Left renal pelvis (tissue), 4 donors: Measurements from ENCODE around the gene IL17RA. TPM values are rescaled to one million over a fixed set of nuclear protein-coding genes. Genes with fewer than 3 reads are reported as not detected.

Source experiments
- DNase-seq, 4 donors: peaks; one replicate each; pipeline ENCODE4 v3.0.0-alpha.2; 2013; ENCODE audit warnings: low read depth in 4 of 4, low spot score in 3 of 4
- polyA plus RNA-seq, 4 donors: library from polyadenylated mRNA; unstranded; fragments of 120-200 nt; gene quantifications; one replicate each; pipeline ENCODE4 v1.2.1, GENCODE V29; 2013; ENCODE audit not compliant: insufficient read length in 4 of 4

IL17RA gene
- polyA plus RNA-seq, 4 donors = 4.6 to 6.8 (median 6.4) TPM

DNA sequence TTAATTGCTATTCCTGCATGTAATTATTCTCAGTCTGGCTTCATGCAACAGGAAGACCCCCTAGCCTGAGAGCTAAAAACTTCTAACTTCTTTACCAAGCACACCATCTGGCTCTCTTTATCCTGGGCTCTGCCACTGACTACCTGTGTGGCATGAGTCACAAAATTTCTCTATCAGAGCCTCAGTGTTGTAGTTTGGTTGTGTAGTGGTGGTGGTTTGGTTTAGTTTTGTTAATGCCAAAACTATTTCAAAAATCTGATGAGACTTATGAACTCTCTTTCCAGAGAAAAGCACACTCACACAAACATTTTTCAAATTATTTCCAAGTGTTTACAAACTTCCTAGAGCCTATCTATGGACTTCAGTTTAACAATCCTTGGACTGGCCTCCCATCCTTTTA is 7.5 kb upstream of the IL17RA start:
- no peak for DNase-seq

- DNase-seq = no peak
Measured at GRCh38 chr22:17079572-17079971, 5.2 kb upstream of the IL17RA start.

DNA sequence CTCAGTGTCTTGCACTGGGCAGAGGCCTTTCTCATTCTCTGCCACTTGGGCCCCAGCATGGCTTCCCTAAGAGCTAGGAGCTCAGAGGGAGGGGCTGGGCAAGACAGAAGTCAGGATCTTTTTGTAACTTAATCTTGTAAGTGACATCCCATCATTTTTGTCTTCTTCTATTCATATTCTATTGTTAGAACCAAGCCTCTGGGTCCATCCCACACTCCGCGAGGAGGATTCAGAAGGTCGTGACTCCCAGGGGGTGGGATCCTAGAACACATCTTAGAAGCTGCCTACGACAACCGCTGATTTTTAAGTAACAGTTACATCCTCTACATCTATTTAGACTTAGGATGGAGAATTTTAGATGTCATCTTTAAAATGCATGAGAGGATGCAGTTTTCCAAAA is 1.5 kb upstream of the IL17RA start:
- no peak for DNase-seq

GRCh38 chr22:17083811-17084441 is 874 bp upstream of the IL17RA start:
- DNase-seq = no peak

GRCh38 chr22:17085277-17086181 is 729 bp downstream of the IL17RA start:
- DNase-seq = no peak

- DNase-seq = no peak
Measured at GRCh38 chr22:17086296-17086695, 1.5 kb downstream of the IL17RA start.

- no peak for DNase-seq
Measured at GRCh38 chr22:17086788-17087497, 2.1 kb downstream of the IL17RA start.

DNA sequence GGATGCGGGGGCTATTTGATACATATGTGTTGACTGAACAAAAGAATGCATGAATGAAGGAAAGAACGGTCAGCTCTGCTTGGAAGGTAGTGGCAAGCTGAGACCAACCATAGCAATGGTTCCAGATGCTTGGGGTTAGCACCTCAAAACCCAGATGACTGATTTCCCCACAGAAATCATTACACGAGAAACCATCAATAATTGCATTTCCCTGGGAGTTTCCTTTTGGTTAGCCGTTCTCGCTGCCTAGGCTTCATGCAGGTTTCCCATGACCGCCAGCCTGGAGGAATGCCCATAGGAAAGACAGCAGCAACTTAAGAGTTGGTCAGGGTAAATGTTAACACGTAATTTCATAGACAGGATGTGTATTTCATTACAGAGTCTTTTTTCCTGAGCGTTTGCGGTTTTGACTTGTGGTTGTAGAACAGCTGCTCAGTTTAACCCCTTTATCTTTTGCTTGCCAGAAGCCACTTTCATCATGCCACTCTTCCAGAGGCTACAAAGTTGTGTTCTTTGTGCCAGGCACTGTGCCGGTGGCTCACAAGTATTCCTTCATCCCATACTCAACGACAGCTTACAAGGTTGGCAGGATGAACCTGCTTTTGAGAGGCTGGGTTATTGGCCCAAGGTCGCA is 2.8 kb downstream of the IL17RA start:
- no peak for DNase-seq

- DNase-seq = no peak
Measured at GRCh38 chr22:17090550-17090949, 5.8 kb downstream of the IL17RA start.

DNA sequence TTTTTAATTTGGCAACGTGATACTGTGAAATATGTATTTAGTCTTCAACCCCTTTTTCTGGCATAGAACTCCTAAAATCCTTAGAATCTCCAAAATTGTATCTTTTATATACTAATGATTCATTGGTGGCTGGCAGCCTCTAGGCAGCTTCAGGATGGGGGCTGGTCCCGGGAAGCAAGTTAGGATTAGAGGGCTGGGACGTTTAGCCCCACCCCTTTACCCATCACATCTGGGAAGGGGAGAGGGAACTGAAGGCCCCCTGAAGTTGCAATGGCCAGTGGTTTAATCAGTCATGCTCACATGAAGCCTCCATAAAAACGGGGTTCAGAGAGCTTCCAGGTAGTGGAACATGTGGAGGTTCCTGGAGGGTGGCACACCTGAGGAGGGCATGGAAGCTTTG is 7.1 kb downstream of the IL17RA start:
- DNase-seq = no peak

- DNase-seq = no peak
Measured at GRCh38 chr22:17093081-17093480, 8.3 kb downstream of the IL17RA start.

GRCh38 chr22:17095538-17095937 is 10.7 kb downstream of the IL17RA start:
- DNase-seq = no peak

DNA sequence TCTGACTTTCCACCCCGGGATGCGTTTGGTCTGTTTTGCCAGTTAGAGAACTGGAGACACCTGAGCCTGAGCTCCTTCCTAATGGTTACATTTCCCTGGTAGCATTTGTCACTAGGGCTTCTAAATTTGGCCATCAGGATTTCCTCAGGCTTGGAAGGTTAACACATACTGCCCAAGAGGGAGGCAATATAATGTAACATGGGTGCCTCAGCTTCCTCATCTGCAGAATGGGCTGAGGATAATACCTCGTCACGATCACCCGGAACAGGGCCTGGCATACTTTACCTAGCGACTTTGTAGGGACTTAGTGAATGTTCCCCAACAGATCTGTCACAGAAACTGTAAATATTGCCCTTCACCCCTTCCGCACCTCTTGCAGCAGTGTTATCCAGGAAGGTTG is 11.3 kb downstream of the IL17RA start:
- no peak for DNase-seq

DNA sequence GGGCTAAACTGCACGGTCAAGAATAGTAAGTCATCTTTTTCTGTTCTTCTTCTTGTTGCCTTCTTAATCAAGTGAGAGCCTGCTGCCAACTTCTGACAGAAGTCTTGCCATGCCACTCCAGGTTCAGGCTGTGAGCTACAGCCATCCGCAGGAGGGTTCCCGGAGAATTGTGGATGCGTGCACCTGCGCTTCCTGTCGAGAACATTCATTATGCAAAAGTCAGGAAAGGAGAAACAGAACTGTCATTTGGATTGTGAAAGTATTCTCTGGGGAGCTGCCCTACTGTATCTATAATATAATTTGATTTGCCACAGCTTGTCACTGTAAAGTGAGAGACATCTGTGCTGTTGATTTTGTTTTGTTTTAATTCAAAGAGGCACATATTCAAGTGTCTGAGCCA is 12.3 kb downstream of the IL17RA start:
- no peak for DNase-seq

DNA sequence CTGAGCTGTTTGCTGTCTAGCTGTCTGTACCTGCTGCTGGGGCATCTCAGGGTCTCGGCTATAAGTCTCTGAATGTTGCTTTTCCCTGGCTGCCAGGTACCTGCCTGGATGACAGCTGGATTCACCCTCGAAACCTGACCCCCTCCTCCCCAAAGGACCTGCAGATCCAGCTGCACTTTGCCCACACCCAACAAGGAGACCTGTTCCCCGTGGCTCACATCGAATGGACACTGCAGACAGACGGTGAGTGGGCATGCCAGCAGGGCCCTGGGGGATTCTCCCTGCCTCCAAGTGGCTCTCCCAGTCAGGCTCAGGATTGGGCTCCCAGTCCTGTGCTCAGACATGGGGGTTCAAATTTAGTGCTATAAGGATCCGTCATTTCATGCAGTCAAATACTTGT is 12.9 kb downstream of the IL17RA start:
- DNase-seq = no peak

GRCh38 chr22:17098379-17098819 is 13.6 kb downstream of the IL17RA start:
- DNase-seq = no peak

DNA sequence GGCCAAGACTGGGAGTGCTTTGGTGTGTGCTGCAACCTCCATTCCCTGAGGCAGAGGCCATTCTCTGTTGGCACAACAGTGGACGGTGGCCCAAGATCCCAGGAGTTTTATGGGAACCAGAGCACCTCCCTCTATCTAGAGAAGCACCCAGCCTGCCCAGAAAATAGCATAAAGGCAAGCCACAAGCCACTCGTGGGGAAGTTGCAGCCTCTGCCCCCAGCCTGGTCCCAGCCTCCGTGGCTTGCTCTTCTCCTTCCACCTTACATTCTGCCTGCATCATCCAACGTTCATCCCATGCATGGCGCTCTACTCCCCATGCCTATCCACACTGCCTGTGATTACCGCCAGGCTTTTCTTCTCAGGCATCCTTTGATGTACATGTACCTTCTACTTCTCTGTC is 15.8 kb downstream of the IL17RA start:
- DNase-seq = no peak

- no peak for DNase-seq
Measured at GRCh38 chr22:17101475-17102296, 16.9 kb downstream of the IL17RA start.

- no peak for DNase-seq
Measured at GRCh38 chr22:17102297-17102667, 17.5 kb downstream of the IL17RA start.

- no peak for DNase-seq
Measured at GRCh38 chr22:17103351-17103750, 18.6 kb downstream of the IL17RA start.
